GM21381 (cell line): ENCODE results near the gene F2.
"Not testable (repeated sequence)": the region's sequence is repeated elsewhere in the genome, so short reads cannot be mapped to it uniquely, and the experiment has no call there.

Source experiments
- ATAC-seq: cut with Tn5 transposase; IDR thresholded peaks from one replicate; pipeline ENCODE4 v1.9.1; 2021; ENCODE audit warnings: mild to moderate bottlenecking, moderate library complexity; ENCODE audit not compliant: unreplicated experiment

Gene F2

GRCh38 chr11:46684367-46684766 is 34.6 kb upstream of the F2 start:
- no peak for ATAC-seq

- no peak for ATAC-seq
Observed at GRCh38 chr11:46686886-46687795, 31.9 kb upstream of the F2 start.

- no peak for ATAC-seq
Observed at GRCh38 chr11:46690702-46691101, 28.3 kb upstream of the F2 start.

GRCh38 chr11:46692450-46692849 is 26.6 kb upstream of the F2 start:
- ATAC-seq: no peak

- no peak for ATAC-seq
Observed at GRCh38 chr11:46693597-46694012, 25.4 kb upstream of the F2 start.

DNA sequence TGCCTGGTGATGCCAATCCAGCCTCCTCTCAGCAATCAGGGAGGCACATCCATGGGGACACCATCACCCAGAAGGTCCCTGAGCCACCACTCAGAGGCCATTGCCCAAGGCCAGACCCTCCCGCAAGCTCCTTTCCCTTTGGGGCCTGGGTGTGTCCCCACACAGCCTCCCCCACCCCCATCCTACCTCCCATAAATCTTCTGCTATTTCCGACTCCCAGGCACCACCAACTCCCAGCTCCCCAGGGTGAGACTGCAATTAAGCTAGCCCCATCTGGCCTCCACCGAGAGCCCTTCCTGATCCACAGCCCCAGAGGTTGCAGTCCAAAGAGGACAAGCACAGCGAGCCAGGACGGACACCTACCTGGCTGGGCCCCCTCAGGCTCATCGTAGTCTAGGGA is 24.9 kb upstream of the F2 start:
- no peak for ATAC-seq

GRCh38 chr11:46694607-46695006 is 24.4 kb upstream of the F2 start:
- no peak for ATAC-seq

DNA sequence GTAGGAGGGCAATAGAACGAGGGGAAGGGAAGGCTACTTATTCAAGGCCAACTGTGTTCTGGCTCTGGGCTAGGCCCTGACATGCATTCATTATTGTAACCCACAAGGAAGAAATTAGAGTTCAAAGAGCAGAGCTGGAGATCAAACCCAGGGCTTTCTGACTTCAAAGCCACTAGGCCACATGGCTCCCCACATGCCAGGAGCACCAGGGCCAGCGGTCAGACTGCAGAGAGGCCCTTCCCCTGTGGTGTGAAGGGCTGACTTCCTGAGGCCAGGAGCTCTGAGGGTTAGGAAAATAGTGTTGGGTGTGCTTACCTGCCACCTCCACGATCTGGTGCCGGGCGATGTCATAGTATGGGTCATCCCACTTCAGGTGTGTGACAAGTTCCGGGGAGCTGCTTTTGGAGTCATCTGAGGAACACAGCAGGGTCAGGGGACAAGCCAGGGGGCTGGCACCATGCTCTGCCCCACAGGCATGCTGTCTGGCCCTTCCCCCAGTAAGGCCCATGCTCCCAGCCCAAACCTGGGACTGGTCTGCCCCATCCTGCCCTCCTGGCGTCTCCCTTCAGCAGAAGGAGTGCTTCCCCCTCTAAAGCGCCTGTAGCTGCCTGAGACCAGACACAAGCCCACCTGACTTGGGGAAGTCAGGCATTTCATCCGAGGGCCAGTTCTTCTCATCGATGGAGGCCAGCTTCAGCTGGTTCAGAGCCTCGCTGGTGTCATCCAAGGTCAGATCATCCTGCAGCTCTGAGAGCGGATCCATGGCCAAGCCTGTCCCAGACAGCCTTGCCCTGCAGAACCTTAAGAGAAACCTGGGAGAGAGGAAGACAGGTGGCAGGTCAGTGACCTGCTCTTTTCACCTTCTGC is 23.4 kb upstream of the F2 start:
- ATAC-seq: no peak

GRCh38 chr11:46696212-46696558 is 22.8 kb upstream of the F2 start:
- no peak for ATAC-seq

DNA sequence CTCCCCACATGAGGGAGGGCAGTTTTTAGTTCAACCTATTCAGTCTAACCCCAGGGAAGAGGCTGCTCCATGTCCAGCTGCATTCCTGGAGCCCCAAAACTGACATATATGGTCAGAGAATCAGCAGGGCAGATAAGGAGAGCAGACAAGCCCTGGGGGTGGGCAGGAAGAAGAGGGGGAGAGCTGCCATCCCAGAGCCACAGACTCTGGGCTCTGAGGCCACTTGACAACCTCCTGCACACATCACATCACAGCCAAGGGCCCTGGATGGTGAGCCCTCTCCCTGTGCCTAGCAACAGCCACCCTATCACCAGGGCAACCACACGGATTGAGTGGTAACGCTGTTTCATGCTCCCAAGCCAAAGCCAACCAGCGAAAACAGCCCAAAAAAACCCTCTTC is 21.7 kb upstream of the F2 start:
- ATAC-seq: no peak

DNA sequence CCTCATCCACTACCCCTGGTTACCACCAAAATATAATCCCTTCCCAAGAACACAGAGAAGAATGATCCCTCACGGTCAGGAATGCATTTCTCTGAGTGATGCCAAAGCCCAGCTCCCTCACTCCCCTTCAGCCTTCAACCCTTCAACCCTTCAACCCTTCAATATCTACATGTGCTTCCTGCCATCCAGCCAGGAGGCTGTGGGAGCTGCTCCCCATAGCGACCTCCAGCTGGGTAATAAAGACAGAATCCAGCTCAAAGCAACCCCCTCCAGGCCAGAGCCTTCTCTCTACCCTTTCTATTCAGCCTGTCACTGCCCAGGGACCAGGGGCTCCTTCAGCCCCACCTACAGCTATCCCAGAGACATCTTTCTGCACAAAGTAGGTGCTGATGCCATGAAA is 21.3 kb upstream of the F2 start:
- no peak for ATAC-seq

- no peak for ATAC-seq
Observed at GRCh38 chr11:46698597-46698996, 20.4 kb upstream of the F2 start.

DNA sequence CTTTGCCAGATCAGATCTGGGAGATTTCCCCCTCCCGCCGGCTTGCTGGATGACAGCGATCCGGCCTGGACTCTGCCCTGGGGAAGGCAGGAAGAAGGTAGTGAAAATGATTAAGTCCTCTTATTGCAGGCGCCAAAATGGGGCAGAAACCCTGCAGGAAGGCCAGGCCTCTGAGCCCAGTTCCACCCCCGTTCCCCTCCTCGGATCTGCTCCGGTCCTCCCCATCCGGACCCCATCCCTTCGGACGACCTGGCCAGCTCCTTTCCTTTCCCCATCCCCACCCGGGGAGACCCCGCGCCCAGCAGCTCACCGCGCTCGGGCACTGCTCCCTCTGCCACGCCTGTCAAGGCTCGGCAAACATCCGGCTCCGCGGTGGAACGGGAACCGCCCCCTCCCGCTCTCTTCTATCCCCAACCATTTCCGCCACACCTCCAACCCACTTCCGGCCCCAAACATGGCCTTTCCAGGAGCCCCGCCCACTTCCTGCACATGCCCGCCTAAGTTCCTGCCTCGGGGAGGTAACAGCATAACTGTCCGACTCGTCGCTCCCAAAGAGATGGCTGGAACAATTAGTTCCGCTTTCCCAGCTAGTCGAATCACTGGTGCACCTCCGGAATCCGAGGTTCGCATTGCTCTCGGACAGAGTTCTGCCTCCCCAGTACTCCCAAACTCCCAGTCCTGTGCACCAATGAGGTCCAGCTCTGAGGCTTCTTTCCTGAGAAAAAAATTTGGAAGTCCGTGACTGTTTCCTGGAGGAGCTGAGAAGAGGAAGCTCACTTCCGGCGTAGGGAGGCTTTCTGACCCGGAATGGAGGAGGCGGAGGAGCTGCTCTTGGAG is 18.6 kb upstream of the F2 start, which contains the start of the genes ARHGAP1 and ZNF408:
Gene ARHGAP1, minus strand, starts transcription at position 379 of the 837 bp plus-strand sequence. CDS start 4,512 bp downstream, outside the sequence.
Gene ZNF408, plus strand, starts transcription at position 791 of the 837 bp plus-strand sequence. Its CDS starts 17 bp downstream, at position 808.
- ATAC-seq: peak; percentile 87

- no peak for ATAC-seq
Observed at GRCh38 chr11:46701078-46701654, 17.8 kb upstream of the F2 start.

- no peak for ATAC-seq
Observed at GRCh38 chr11:46705070-46705688, 13.8 kb upstream of the F2 start.

DNA sequence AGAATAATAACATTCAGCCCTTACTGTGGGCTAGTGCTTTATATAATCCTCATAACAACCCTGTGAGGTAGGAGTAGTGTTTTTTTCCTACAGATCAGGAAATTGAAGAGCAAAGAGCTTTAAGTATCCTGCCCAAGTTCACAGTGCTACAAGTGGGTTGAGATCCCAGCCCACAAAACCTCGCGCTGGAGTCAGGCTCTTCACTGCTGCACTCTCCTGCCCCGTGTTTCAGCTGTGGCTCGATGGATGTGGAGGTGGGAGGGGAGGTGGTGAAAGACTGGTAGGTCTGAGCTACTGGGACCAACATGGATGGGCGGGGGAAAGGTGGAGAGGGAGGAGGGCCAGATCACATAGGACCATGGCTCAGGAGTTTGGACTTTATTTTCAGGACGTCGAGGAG is 12.1 kb upstream of the F2 start:
- ATAC-seq: no peak

- ATAC-seq: not testable (repeated sequence)
Observed at GRCh38 chr11:46709351-46709750, 9.7 kb upstream of the F2 start.

DNA sequence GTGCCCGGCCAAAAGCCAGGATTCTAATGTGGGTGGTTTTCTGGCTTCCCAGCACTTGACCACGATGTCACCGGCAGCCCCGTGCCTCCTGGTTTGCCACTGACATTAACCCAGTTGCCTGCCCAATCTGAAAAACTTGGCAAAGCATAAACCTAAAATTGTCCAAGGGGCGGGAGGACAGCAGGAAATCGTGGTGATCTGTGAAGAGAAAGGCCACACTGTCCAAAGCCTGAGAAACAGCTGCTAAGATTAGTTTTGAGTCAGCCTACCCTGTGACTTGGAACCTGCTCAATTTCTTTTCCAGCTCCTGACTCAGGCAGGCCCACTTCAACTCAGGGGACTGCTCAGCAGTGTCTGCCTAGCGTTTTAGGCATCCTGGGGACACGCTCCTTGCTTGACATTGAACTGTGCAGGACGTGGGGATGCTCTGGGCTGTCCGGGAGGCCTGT is 8.2 kb upstream of the F2 start:
- no peak for ATAC-seq

- ATAC-seq: no peak
Observed at GRCh38 chr11:46711303-46711702, 7.7 kb upstream of the F2 start.
